PC-9 (cell line): ENCODE data around the gene GRM1. TPM values are rescaled to one million over a fixed set of nuclear protein-coding genes. Genes with fewer than 3 reads are reported as not detected.
"Not testable (repeated sequence)": the region's sequence is repeated elsewhere in the genome, so short reads cannot be mapped to it uniquely, and the experiment has no call there.

Experiments used
- BruUV-seq: library from RNA; stranded (reverse); fragments of 400-500 nt; replicated peaks from 2 replicates; lab custom pipeline; 2021; lab: Mats Ljungman, UMichigan
- CTCF ChIA-PET: fragments of 300-600 bp; sonication (Branson Sonifier 250); formaldehyde crosslinking; loops from one replicate; lab custom pipeline; 2022; ENCODE audit warnings: antibody characterized with exemption; lab: Charles Lee
- POLR2A ChIA-PET: fragments of 300-600 bp; sonication (Branson Sonifier 250); formaldehyde crosslinking; loops from one replicate; lab custom pipeline; 2022; ENCODE audit warnings: antibody characterized with exemption; ENCODE audit not compliant: unreplicated experiment; lab: Charles Lee
- DNase-seq, 2 experiments: peaks; one replicate each; pipeline versions ENCODE4 v3.0.0 to v3.0.0-alpha.2; 2015 to 2022; ENCODE audit warnings: mixed read lengths in 1 of 2
- H2AFZ ChIP-seq: fragments of 200-600 bp; sonication (generic); 2 replicates; pipeline ENCODE4 v1.8.1; 2017; ENCODE audit warnings: antibody characterized with exemption
- H3F3A ChIP-seq: fragments of 200-600 bp; sonication (generic); 2 replicates; pipeline ENCODE4 v1.8.1; 2017; ENCODE audit warnings: antibody characterized with exemption, mild to moderate bottlenecking, low read depth; ENCODE audit not compliant: insufficient read depth
- H3K27ac ChIP-seq: fragments of 200-600 bp; sonication (generic); 2 replicates; pipeline ENCODE4 v1.6.1; 2016; ENCODE audit warnings: mixed run types
- H3K27me3 ChIP-seq: fragments of 200-600 bp; sonication (generic); 2 replicates; pipeline ENCODE4 v1.6.1; 2016; ENCODE audit warnings: low read depth, mixed run types; ENCODE audit not compliant: insufficient read depth
- H3K36me3 ChIP-seq: fragments of 200-600 bp; sonication (generic); 2 replicates; pipeline ENCODE4 v1.6.1; 2016; ENCODE audit warnings: low read depth, mixed run types
- H3K4me1 ChIP-seq: fragments of 200-600 bp; sonication (generic); replicated peaks from 2 replicates; pipeline ENCODE4 v1.6.1; 2016; ENCODE audit warnings: mixed run types; ENCODE audit not compliant: insufficient read depth
- H3K4me2 ChIP-seq: fragments of 200-600 bp; sonication (generic); 2 replicates; pipeline ENCODE4 v1.6.1; 2017; ENCODE audit warnings: mixed run types
- H3K4me3 ChIP-seq: fragments of 200-600 bp; sonication (generic); 2 replicates; pipeline ENCODE4 v1.6.1; 2016; ENCODE audit warnings: mixed run types
- H3K79me2 ChIP-seq: fragments of 200-600 bp; sonication (generic); 2 replicates; pipeline ENCODE4 v1.6.1; 2017; ENCODE audit warnings: low read depth, mixed run types
- H3K9me2 ChIP-seq: fragments of 200-600 bp; sonication (generic); 2 replicates; pipeline ENCODE4 v1.8.1; 2017; ENCODE audit warnings: mild to moderate bottlenecking; ENCODE audit not compliant: insufficient read depth
- H3K9me3 ChIP-seq: fragments of 200-600 bp; sonication (generic); 2 replicates; pipeline ENCODE4 v1.8.1; 2016; ENCODE audit warnings: low read depth; ENCODE audit not compliant: insufficient read depth
- H4K20me1 ChIP-seq: fragments of 200-600 bp; sonication (generic); 2 replicates; pipeline ENCODE4 v1.8.1; 2017; ENCODE audit not compliant: insufficient read depth
- EZH2 ChIP-seq: fragments of 200-600 bp; sonication (generic); IDR thresholded peaks from 2 replicates; pipeline ENCODE4 v1.8.0; 2017; ENCODE audit warnings: antibody characterized with exemption, low read depth
- intact Hi-C: fragments of 100-400 bp; cut with micrococcal nuclease; formaldehyde crosslinking; loops from one replicate; pipeline ENCODE4 v1.10.0; 2022; ENCODE audit not compliant: unreplicated experiment
- total RNA-seq: library from RNA; stranded (reverse); gene quantifications from 2 replicates; pipeline ENCODE4 v1.2.3, GENCODE V29; 2021
- TF ChIP-seq, protein P1 (sequence below): fragments of 200-600 bp; sonication (generic); conservative IDR thresholded peaks from 2 replicates; pipeline ENCODE4 v1.6.1; 2017; ENCODE audit warnings: mixed run types, antibody characterized with exemption, mild to moderate bottlenecking, moderate library complexity

GRM1 gene
- total RNA-seq, 1 experiment from 2014 or later, result 0.26 TPM

GRCh38 chr6:146224988-146225387, 196.1 kb downstream of the GRM1 start:
- no peaks in the 10 kb centered on the region for H3K79me2 ChIP-seq
- H3K4me1 ChIP-seq, result no peaks in the 10 kb centered on the region
- H3K4me2 ChIP-seq, result no peak overlapping the region
- no peaks in the 10 kb centered on the region for H3K36me3 ChIP-seq
- H3K27ac ChIP-seq, result no peak overlapping the region
- no peak overlapping the region for H3K4me3 ChIP-seq
- intact Hi-C loops, result no loop called here
- no peaks in the 10 kb centered on the region for H3K9me3 ChIP-seq
- no peaks in the 10 kb centered on the region for H3K9me2 ChIP-seq
- CTCF ChIA-PET, result no interaction called here
- H3F3A ChIP-seq, result no peaks in the 10 kb centered on the region
- POLR2A ChIA-PET, result no interaction called here
- no peak for DNase-seq
- no peak overlapping the region for H2AFZ ChIP-seq
- H3K27me3 ChIP-seq, result no peaks in the 10 kb centered on the region
- no peaks in the 10 kb centered on the region for H4K20me1 ChIP-seq
- no TSS peak for BruUV-seq
- TF ChIP-seq EZH2, result no peak
- TF ChIP-seq, protein P1, sequence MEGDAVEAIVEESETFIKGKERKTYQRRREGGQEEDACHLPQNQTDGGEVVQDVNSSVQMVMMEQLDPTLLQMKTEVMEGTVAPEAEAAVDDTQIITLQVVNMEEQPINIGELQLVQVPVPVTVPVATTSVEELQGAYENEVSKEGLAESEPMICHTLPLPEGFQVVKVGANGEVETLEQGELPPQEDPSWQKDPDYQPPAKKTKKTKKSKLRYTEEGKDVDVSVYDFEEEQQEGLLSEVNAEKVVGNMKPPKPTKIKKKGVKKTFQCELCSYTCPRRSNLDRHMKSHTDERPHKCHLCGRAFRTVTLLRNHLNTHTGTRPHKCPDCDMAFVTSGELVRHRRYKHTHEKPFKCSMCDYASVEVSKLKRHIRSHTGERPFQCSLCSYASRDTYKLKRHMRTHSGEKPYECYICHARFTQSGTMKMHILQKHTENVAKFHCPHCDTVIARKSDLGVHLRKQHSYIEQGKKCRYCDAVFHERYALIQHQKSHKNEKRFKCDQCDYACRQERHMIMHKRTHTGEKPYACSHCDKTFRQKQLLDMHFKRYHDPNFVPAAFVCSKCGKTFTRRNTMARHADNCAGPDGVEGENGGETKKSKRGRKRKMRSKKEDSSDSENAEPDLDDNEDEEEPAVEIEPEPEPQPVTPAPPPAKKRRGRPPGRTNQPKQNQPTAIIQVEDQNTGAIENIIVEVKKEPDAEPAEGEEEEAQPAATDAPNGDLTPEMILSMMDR, result no peak

DNA sequence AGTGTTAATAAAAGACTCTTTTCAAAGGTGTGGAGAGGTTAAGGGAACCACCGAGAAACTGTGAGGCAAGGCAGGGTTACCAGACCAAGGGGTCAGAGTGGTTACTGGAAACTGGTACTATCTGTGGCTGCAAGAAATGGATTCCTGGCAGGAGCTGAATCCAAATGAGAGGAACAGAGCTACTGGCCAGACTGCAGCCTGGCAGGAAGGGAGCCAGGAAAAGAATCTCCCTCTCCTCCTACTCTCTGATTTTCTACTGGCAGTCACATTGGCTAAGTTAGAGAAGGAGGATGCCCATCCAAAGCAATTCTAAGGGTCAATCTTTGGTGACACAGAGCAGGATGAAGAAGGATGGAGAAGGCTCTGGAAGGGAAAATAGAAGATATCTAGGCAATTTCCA, 211.5 kb downstream of the GRM1 start:
- no peak overlapping the region for H3K4me3 ChIP-seq
- H3K4me1 ChIP-seq, result no peaks in the 10 kb centered on the region
- ChIA-PET POLR2A (no interaction called here), CTCF (no interaction called here)
- DNase-seq, result no peak
- no peaks in the 10 kb centered on the region for H4K20me1 ChIP-seq
- no peaks in the 10 kb centered on the region; the same call in 1 of the 2 replicates for H3K9me3 ChIP-seq
- no peaks in the 10 kb centered on the region for H3K9me2 ChIP-seq
- H3K27ac ChIP-seq, result no peak overlapping the region
- H2AFZ ChIP-seq, result no peak overlapping the region
- no TSS peak for BruUV-seq
- H3F3A ChIP-seq, result no peaks in the 10 kb centered on the region
- H3K27me3 ChIP-seq, result no peaks in the 10 kb centered on the region
- no peaks in the 10 kb centered on the region for H3K79me2 ChIP-seq
- intact Hi-C loops, result no loop called here
- TF ChIP-seq, protein P1, result no peak
- TF ChIP-seq EZH2, result no peak
- H3K4me2 ChIP-seq, result no peak overlapping the region
- H3K36me3 ChIP-seq, result no peaks in the 10 kb centered on the region

- H3K79me2 ChIP-seq, result no peaks in the 10 kb centered on the region
- no peak for DNase-seq
- POLR2A ChIA-PET, result no interaction called here
- no peaks in the 10 kb centered on the region for H3K9me2 ChIP-seq
- BruUV-seq, result no TSS peak
- CTCF ChIA-PET, result no interaction called here
- H3K4me2 ChIP-seq, result no peak overlapping the region
- no peaks in the 10 kb centered on the region; the same call in 1 of the 2 replicates for H3K9me3 ChIP-seq
- no peak overlapping the region for H2AFZ ChIP-seq
- H3K4me1 ChIP-seq, result no peaks in the 10 kb centered on the region
- H3K4me3 ChIP-seq, result no peak overlapping the region
- H3K27ac ChIP-seq, result no peak overlapping the region
- no peaks in the 10 kb centered on the region for H4K20me1 ChIP-seq
- no peak for TF ChIP-seq EZH2
- TF ChIP-seq, protein P1, result no peak
- intact Hi-C loops, result no loop called here
- H3K27me3 ChIP-seq, result no peaks in the 10 kb centered on the region
- no peaks in the 10 kb centered on the region for H3K36me3 ChIP-seq
- no peaks in the 10 kb centered on the region for H3F3A ChIP-seq
These were observed 211.9 kb downstream of the GRM1 start for GRCh38 chr6:146240807-146241206.

- H3K36me3 ChIP-seq, H3K27ac ChIP-seq, H3K27me3 ChIP-seq, DNase-seq, H4K20me1 ChIP-seq, H3F3A ChIP-seq, intact Hi-C loops, H2AFZ ChIP-seq, H3K79me2 ChIP-seq, H3K9me2 ChIP-seq, H3K9me3 ChIP-seq, CTCF ChIA-PET, H3K4me2 ChIP-seq, H3K4me1 ChIP-seq, POLR2A ChIA-PET, H3K4me3 ChIP-seq, BruUV-seq: not testable (repeated sequence)
These were observed 214.8 kb downstream of the GRM1 start for GRCh38 chr6:146243646-146244045.
